Activated CD8-positive, alpha-beta memory T cell treated with anti-CD3 and anti-CD28 coated beads for 4 hours (primary cell): Measurements from ENCODE around the gene DOP1A.

Experiments used
- DNase-seq, 2 donors: peaks; one replicate each; pipeline ENCODE4 v3.0.0-alpha.2; 2020; ENCODE audit warnings: low read depth in 2 of 2

The DOP1A gene

GRCh38 chr6:83199863-83200225, 132.4 kb downstream of the DOP1A start:
- no peak for DNase-seq

DNA sequence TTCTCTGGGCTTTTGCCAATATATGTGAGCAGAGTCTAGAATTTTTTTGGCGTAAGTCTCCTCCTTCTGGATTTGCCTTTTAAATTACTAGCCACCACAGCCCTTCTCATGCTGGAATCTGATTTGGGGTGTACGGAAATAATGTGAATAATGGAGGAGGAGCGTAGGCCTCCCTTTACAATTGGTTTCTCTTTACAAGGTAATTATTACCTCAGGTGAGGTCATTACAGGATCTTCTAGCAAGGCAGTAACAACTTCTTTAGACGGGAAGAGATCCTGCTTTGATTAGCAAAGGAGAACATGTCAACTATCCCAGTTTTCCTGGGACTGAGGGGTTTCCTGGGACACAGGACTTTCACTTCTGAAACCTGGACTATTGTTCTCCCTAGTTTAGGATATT, 134.6 kb downstream of the DOP1A start:
- DNase-seq, result no peak

- DNase-seq, result no peak
These were observed 147.9 kb downstream of the DOP1A start for GRCh38 chr6:83215131-83216047.

DNA sequence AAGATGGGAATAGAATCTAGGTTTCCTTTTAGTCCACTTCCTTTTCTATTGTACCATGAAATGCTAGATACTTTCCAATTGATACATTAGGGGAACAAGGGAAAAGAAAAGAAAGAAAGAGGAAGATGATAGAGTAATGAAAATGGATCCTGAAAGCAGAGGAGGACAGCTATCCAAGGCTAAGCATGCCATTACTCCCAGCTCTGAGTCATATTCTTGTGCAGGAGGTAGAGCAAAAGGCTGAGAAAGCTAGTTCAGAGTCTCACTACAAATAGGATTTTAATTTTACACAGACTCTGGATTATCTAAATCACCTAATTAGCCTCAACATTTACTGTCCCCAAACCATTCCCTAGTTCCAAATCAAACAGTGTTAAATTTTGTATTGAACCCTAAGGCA, 149.3 kb downstream of the DOP1A start:
- DNase-seq, result no peak
